H1 (cell line): ENCODE measurements around the gene ANXA2R. TPM values are rescaled to one million over a fixed set of nuclear protein-coding genes. Genes with fewer than 3 reads are reported as not detected.

Experiments
- CTCF ChIA-PET: fragments of 300-600 bp; sonication (Branson Sonifier 250); formaldehyde crosslinking; loops from one replicate; lab custom pipeline; 2021; ENCODE audit not compliant: partially characterized antibody; lab: Charles Lee
- POLR2A ChIA-PET: fragments of 300-600 bp; sonication (Branson Sonifier 250); formaldehyde crosslinking; loops from one replicate; lab custom pipeline; 2021; ENCODE audit warnings: inconsistent platforms; ENCODE audit not compliant: partially characterized antibody; lab: Charles Lee
- DNase-seq, 2 experiments: peaks; one replicate each; pipeline versions ENCODE4 v3.0.0 to v3.0.0-alpha.2; 2010 to 2022; ENCODE audit warnings: low spot score in 2 of 2, low read depth in 1 of 2, mixed read lengths in 1 of 2
- FAIRE-seq: peaks from 2 replicates; lab custom pipeline; 2011; peaks lifted over from hg19 to GRCh38; lab: Jason Lieb, UNC
- H2AFZ ChIP-seq: 2 replicates; pipeline ENCODE4 v1.8.1; 2012; ENCODE audit warnings: low read length, inconsistent platforms
- H2AK5ac ChIP-seq: 2 replicates; pipeline ENCODE4 v1.6.1; 2013; ENCODE audit warnings: low read depth, low read length
- H2BK120ac ChIP-seq: replicated peaks from 2 replicates; pipeline ENCODE3; 2013; ENCODE audit warnings: low read depth, low read length, inconsistent platforms
- H2BK12ac ChIP-seq: 2 replicates; pipeline ENCODE4 v1.6.1; 2013; ENCODE audit warnings: low read depth, low read length
- H2BK15ac ChIP-seq: 2 replicates; pipeline ENCODE4 v1.6.1; 2013; ENCODE audit warnings: low read length
- H2BK20ac ChIP-seq: 2 replicates; pipeline ENCODE4 v1.6.1; 2013; ENCODE audit warnings: low read length
- H2BK5ac ChIP-seq: 2 replicates; pipeline ENCODE4 v1.6.1; 2013; ENCODE audit warnings: low read depth, low read length
- H3K14ac ChIP-seq: 2 replicates; pipeline ENCODE4 v1.6.1; 2013; ENCODE audit warnings: inconsistent platforms; ENCODE audit not compliant: insufficient read length
- H3K18ac ChIP-seq: 2 replicates; pipeline ENCODE4 v1.6.1; 2013; ENCODE audit warnings: low read length; ENCODE audit errors: extremely low read depth
- H3K23ac ChIP-seq: 2 replicates; pipeline ENCODE4 v1.6.1; 2013; ENCODE audit warnings: inconsistent platforms; ENCODE audit not compliant: insufficient read length
- H3K23me2 ChIP-seq: 2 replicates; pipeline ENCODE4 v1.6.1; 2013; ENCODE audit warnings: low read depth, low read length
- H3K27ac ChIP-seq: 2 replicates; pipeline ENCODE4 v1.6.1; 2011; ENCODE audit warnings: low read depth, low read length, inconsistent platforms
- H3K27me3 ChIP-seq, 4 experiments: replicated peaks in 1 of 4; 1 replicate in 1 of 4; 2 replicates in 3 of 4; pipeline versions ENCODE4 v1.6.1 to v1.8.1; 2011 to 2013; ENCODE audit warnings: low read length in 3 of 4, mild to moderate bottlenecking in 3 of 4, inconsistent platforms in 2 of 4, mixed read lengths in 2 of 4, moderate library complexity in 1 of 4; ENCODE audit not compliant: control insufficient read depth in 3 of 4, insufficient read depth in 3 of 4; ENCODE audit errors: extremely low read depth in 1 of 4
- H3K36me3 ChIP-seq, 4 experiments: 2 replicates each; pipeline versions ENCODE4 v1.6.1 to v1.8.1; 2011 to 2013; ENCODE audit warnings: mild to moderate bottlenecking in 4 of 4, low read length in 3 of 4, moderate library complexity in 2 of 4, control low read depth in 1 of 4, inconsistent platforms in 1 of 4; ENCODE audit not compliant: insufficient read depth in 4 of 4, control insufficient read depth in 2 of 4
- H3K4ac ChIP-seq: replicated peaks from 2 replicates; pipeline ENCODE3; 2013; ENCODE audit warnings: low read length, low read depth, mixed read lengths, inconsistent platforms; ENCODE audit not compliant: insufficient read length
- H3K4me1 ChIP-seq, 4 experiments: replicated peaks in 1 of 4; 1 replicate in 1 of 4; 2 replicates in 3 of 4; pipeline versions ENCODE4 v1.6.1 to v1.8.1; 2011 to 2013; ENCODE audit warnings: low read length in 3 of 4, inconsistent platforms in 2 of 4, mixed read lengths in 1 of 4; ENCODE audit not compliant: insufficient read depth in 4 of 4, control insufficient read depth in 3 of 4
- H3K4me2 ChIP-seq, 2 experiments: 2 replicates each; pipeline versions ENCODE4 v1.6.1 to v1.8.1; 2011 to 2013; ENCODE audit warnings: low read depth in 2 of 2, low read length in 2 of 2, control low read depth in 1 of 2, inconsistent platforms in 1 of 2, mild to moderate bottlenecking in 1 of 2; ENCODE audit not compliant: insufficient read depth in 1 of 2
- H3K4me3 ChIP-seq, 4 experiments: fragments of 200-600, 300-600 bp in 1 of 4; sonication (generic), shearing (Covaris generic), sonication (Bioruptor Twin) in 1 of 4; 2 replicates each; pipeline versions ENCODE4 v1.5.1 to v1.8.1; 2011 to 2016; ENCODE audit warnings: low read length in 4 of 4, low read depth in 3 of 4, control low read depth in 2 of 4, inconsistent platforms in 2 of 4, mild to moderate bottlenecking in 2 of 4, mixed read lengths in 1 of 4, moderate library complexity in 1 of 4; ENCODE audit not compliant: insufficient read depth in 2 of 4; ENCODE audit errors: extremely low read depth in 1 of 4
- H3K56ac ChIP-seq: replicated peaks from 2 replicates; pipeline ENCODE3; 2013; ENCODE audit warnings: low read depth, mild to moderate bottlenecking, mixed read lengths, low read length, inconsistent platforms; ENCODE audit not compliant: insufficient read length
- H3K79me1 ChIP-seq: 2 replicates; pipeline ENCODE4 v1.6.1; 2013; ENCODE audit warnings: low read depth, low read length, control low read depth
- H3K79me2 ChIP-seq, 2 experiments: 2 replicates each; pipeline versions ENCODE4 v1.6.1 to v1.8.1; 2012 to 2013; ENCODE audit warnings: low read length in 2 of 2, mild to moderate bottlenecking in 2 of 2, inconsistent platforms in 1 of 2; ENCODE audit not compliant: insufficient read depth in 2 of 2, control insufficient read depth in 1 of 2
- H3K9ac ChIP-seq, 4 experiments: replicated peaks in 1 of 4; 1 replicate in 1 of 4; 2 replicates in 3 of 4; pipeline versions ENCODE4 v1.6.1 to v1.8.1; 2011 to 2013; ENCODE audit warnings: low read depth in 3 of 4, low read length in 3 of 4, control low read depth in 2 of 4, mild to moderate bottlenecking in 2 of 4, moderate library complexity in 2 of 4, inconsistent platforms in 1 of 4; ENCODE audit errors: extremely low read depth in 1 of 4
- H3K9me3 ChIP-seq, 2 experiments: 2 replicates each; pipeline versions ENCODE4 v1.6.1 to v1.8.1; 2012 to 2013; ENCODE audit warnings: mild to moderate bottlenecking in 2 of 2, moderate library complexity in 2 of 2, control low read depth in 1 of 2, inconsistent platforms in 1 of 2, low read depth in 1 of 2, low read length in 1 of 2, mixed read lengths in 1 of 2; ENCODE audit not compliant: insufficient read depth in 2 of 2
- H4K20me1 ChIP-seq, 2 experiments: replicated peaks in 1 of 2; 2 replicates each; pipeline versions ENCODE3 to v1.8.1; 2011 to 2013; ENCODE audit warnings: inconsistent platforms in 2 of 2, low read length in 2 of 2, mild to moderate bottlenecking in 1 of 2; ENCODE audit not compliant: insufficient read depth in 2 of 2, control insufficient read depth in 1 of 2
- H4K5ac ChIP-seq: 2 replicates; pipeline ENCODE4 v1.6.1; 2013; ENCODE audit warnings: low read length, low read depth, mixed read lengths, inconsistent platforms; ENCODE audit not compliant: insufficient read length
- H4K8ac ChIP-seq: 2 replicates; pipeline ENCODE4 v1.8.0; 2013; ENCODE audit warnings: mild to moderate bottlenecking, moderate library complexity, low read length, inconsistent platforms; ENCODE audit not compliant: insufficient read depth; ENCODE audit errors: extremely low read depth
- H4K91ac ChIP-seq: replicated peaks from 2 replicates; pipeline ENCODE3; 2013; ENCODE audit warnings: low read length, mixed read lengths, inconsistent platforms; ENCODE audit not compliant: insufficient read length
- CHD2 ChIP-seq: IDR thresholded peaks from 2 replicates; pipeline ENCODE4 v1.6.1; 2012; ENCODE audit warnings: low read length, improper control_type of control experiment
- FOSL1 ChIP-seq: IDR thresholded peaks from 2 replicates; pipeline ENCODE4 v1.6.1; 2011; ENCODE audit warnings: mild to moderate bottlenecking, low read depth, low read length, moderate library complexity; ENCODE audit not compliant: insufficient read depth
- HDAC2 ChIP-seq, 2 experiments: fragments of 300-600 bp in 1 of 2; sonication (generic) in 1 of 2; IDR thresholded peaks; 2 replicates each; pipeline ENCODE4 v1.6.1; 2011 to 2012; ENCODE audit warnings: low read depth in 2 of 2, low read length in 2 of 2, mild to moderate bottlenecking in 2 of 2, moderate library complexity in 2 of 2, borderline replicate concordance in 1 of 2, inconsistent platforms in 1 of 2
- KDM1A ChIP-seq: fragments of 200-600, 300-600 bp; sonication (generic); IDR thresholded peaks from 2 replicates; pipeline ENCODE4 v1.7.1; 2016; ENCODE audit warnings: mild to moderate bottlenecking, low read length, borderline replicate concordance
- NANOG ChIP-seq: IDR thresholded peaks from 2 replicates; pipeline ENCODE4 v1.6.1; 2011; ENCODE audit warnings: low read length, low read depth, mild to moderate bottlenecking, inconsistent platforms; ENCODE audit not compliant: insufficient read depth, poor library complexity, severe bottlenecking
- NRF1 ChIP-seq: IDR thresholded peaks from 2 replicates; pipeline ENCODE4 v1.6.1; 2011; ENCODE audit warnings: mild to moderate bottlenecking, low read depth, low read length, improper control_type of control experiment
- RNF2 ChIP-seq: fragments of 200-900, 300-1000 bp; sonication (generic); IDR thresholded peaks from 2 replicates; pipeline ENCODE4 v1.7.1; 2016; ENCODE audit warnings: borderline replicate concordance, low read depth, mild to moderate bottlenecking, antibody characterized with exemption, low read length; ENCODE audit not compliant: poor library complexity, severe bottlenecking; ENCODE audit errors: missing control alignments
- SP2 ChIP-seq: IDR thresholded peaks from 2 replicates; pipeline ENCODE4 v1.6.1; 2012; ENCODE audit warnings: mild to moderate bottlenecking, low read length, inconsistent platforms
- SP4 ChIP-seq: IDR thresholded peaks from 2 replicates; pipeline ENCODE4 v1.6.1; 2012; ENCODE audit warnings: low read length, inconsistent platforms
- SUZ12 ChIP-seq: fragments of 200-600 bp; sonication (generic); IDR thresholded peaks from 2 replicates; pipeline ENCODE4 v1.6.1; 2012; ENCODE audit warnings: mild to moderate bottlenecking, inconsistent platforms, low read length, moderate library complexity, mixed read lengths
- TCF12 ChIP-seq: IDR thresholded peaks from 2 replicates; pipeline ENCODE4 v1.6.1; 2011; ENCODE audit warnings: low read depth, mild to moderate bottlenecking, low read length
- YY1 ChIP-seq: IDR thresholded peaks from 2 replicates; pipeline ENCODE4 v1.6.1; 2011; ENCODE audit warnings: low read depth, mild to moderate bottlenecking, low read length
- WGBS, 2 experiments: shearing (Covaris generic) in 1 of 2; methylation state at CpG; one replicate each; pipeline versions ENCODE4 v1.1.6 to v1.1.7; 2013 to 2015; ENCODE audit warnings: low lambda C conversion rate in 2 of 2, mixed read lengths in 2 of 2, inconsistent platforms in 1 of 2, low coverage in 1 of 2, missing lambda C conversion rate in 1 of 2; ENCODE audit not compliant: insufficient replicate concordance in 2 of 2, insufficient coverage in 1 of 2, insufficient read length in 1 of 2; ENCODE audit errors: extremely low coverage in 1 of 2, missing lambda C conversion rate in 1 of 2; 5-methylcytosine and 5-hydroxymethylcytosine counted together
- polyA plus RNA-seq, 7 experiments: library from polyadenylated mRNA; depleted of rRNA in 3 of 7; stranded (reverse) in 5 of 7; unstranded in 2 of 7; fragments of >200 nt in 5 of 7; fragments of 200-250 nt in 2 of 7; gene quantifications; 1 replicate in 5 of 7; 2 replicates in 1 of 7; 4 replicates in 1 of 7; pipeline versions ENCODE4 v1.2.1 to v1.2.3, GENCODE V29; 2011 to 2013; ENCODE audit warnings: missing spikeins in 2 of 7, mixed read lengths in 2 of 7
- total RNA-seq: library from RNA; stranded (reverse); fragmentation: NEBNext Ultra II Directional; extraction: Animal tissue kit (Norgen Biotek cat#: 25700); gene quantifications from 2 replicates; pipeline ENCODE4 v1.2.1, GENCODE V29; 2021

ANXA2R gene
- total and polyA plus RNA-seq, 2 of the 8 experiments (the other 6 are each of a cell fraction or from before 2014, with no cell fraction given), result 0.08 to 0.17 TPM

GRCh38 chr5:43061352-43062075 lies 21.4 kb upstream of the ANXA2R start:
- Histone ChIP-seq H2AFZ (no peak overlapping the region), H2BK5ac (no peak overlapping the region), H3K79me2 (no peaks in the 10 kb centered on the region), H4K8ac (no peak overlapping the region), H2AK5ac (no peak overlapping the region), H3K18ac (no peak overlapping the region), H3K27me3 (peaks cover 0 to 3% (median 0%) of the 10 kb centered on the region in 4 experiments; a peak in 1 of 7 replicates), H3K4me3 (no peak overlapping the region), H3K9ac (no peak overlapping the region), H3K56ac (no peak overlapping the region), H2BK15ac (no peak overlapping the region), H2BK120ac (no peak overlapping the region), H3K4me2 (no peak overlapping the region), H4K91ac (no peak overlapping the region), H2BK12ac (no peak overlapping the region), H3K23me2 (peaks cover 8% of the 10 kb centered on the region), H3K4ac (no peak overlapping the region), H4K20me1 (no peaks in the 10 kb centered on the region), H3K27ac (no peak overlapping the region), H3K4me1 (peaks cover 3 to 4% (median 3%) of the 10 kb centered on the region in 4 experiments), H3K23ac (no peak overlapping the region), H4K5ac (no peak overlapping the region), H3K36me3 (no peaks in the 10 kb centered on the region), H3K79me1 (no peaks in the 10 kb centered on the region), H3K14ac (no peak overlapping the region), H3K9me3 (no peaks in the 10 kb centered on the region), H2BK20ac (no peak overlapping the region)
- ChIA-PET CTCF (interaction anchor here (0.9 to 2.3 kb wide), 6 partner anchors 8 to 153 kb away, joined by 4 to 12 read pairs (median 4); no protein-coding TSS in a partner anchor), POLR2A (interaction anchor here (1.1 kb wide), 2 partner anchors 16 to 58 kb away, joined by 3 read pairs; no protein-coding TSS in a partner anchor)
- DNase-seq, result no peak
- 84% methylated on average over 5 of the region's 5 CpGs; no CpG with 5 or more reads in 1 of the 2 experiments for WGBS, 2 experiments
- no peak for FAIRE-seq
- no peak for TF ChIP-seq KDM1A
- TF ChIP-seq FOSL1, result no peak
- no peak for TF ChIP-seq SUZ12
- no peak for TF ChIP-seq RNF2
- TF ChIP-seq HDAC2 (IDR thresholded peaks at IDR 0.05; ENCODE audit: borderline replicate concordance in 1 of 2, low read depth in 2 of 2, low read length in 2 of 2), result no peak
- TF ChIP-seq NRF1, result no peak
- no peak for TF ChIP-seq YY1
- no peak for TF ChIP-seq TCF12
- TF ChIP-seq NANOG, result no peak
- TF ChIP-seq SP4, result no peak
- TF ChIP-seq CHD2, result no peak
- TF ChIP-seq SP2, result no peak
